GM23338 (cell line): Measurements from ENCODE around the gene LIFR. TPM values are rescaled to one million over a fixed set of nuclear protein-coding genes. Genes with fewer than 3 reads are reported as not detected.

Experiments used
- ATAC-seq: fragments of 200-7000 bp; cut with Tn5 transposase; 3 replicates; pipeline ENCODE4 v1.9.1; 2020
- DNase-seq: peaks from one replicate; pipeline ENCODE4 v3.0.0-alpha.2; 2015; ENCODE audit warnings: low spot score
- H2AFZ ChIP-seq: fragments of 200-600 bp; sonication (generic); 2 replicates; pipeline ENCODE4 v1.8.0; 2016; ENCODE audit warnings: antibody characterized with exemption, mild to moderate bottlenecking, moderate library complexity
- H3F3A ChIP-seq: fragments of 200-600 bp; sonication (generic); replicated peaks from 2 replicates; pipeline ENCODE4 v1.8.0; 2017; ENCODE audit warnings: antibody characterized with exemption, mixed run types, low read depth
- H3K27ac ChIP-seq: fragments of 200-600 bp; sonication (generic); 2 replicates; pipeline ENCODE4 v1.6.1; 2016; ENCODE audit warnings: low read depth
- H3K27me3 ChIP-seq: fragments of 200-600 bp; sonication (generic); 2 replicates; pipeline ENCODE4 v1.8.0; 2016; ENCODE audit warnings: mild to moderate bottlenecking, mixed run types, moderate library complexity; ENCODE audit not compliant: insufficient read depth
- H3K36me3 ChIP-seq: fragments of 200-600 bp; sonication (generic); 2 replicates; pipeline ENCODE4 v1.8.0; 2016; ENCODE audit warnings: mild to moderate bottlenecking; ENCODE audit not compliant: insufficient read depth
- H3K4me1 ChIP-seq: fragments of 200-600 bp; sonication (generic); 2 replicates; pipeline ENCODE4 v1.8.0; 2016; ENCODE audit warnings: mild to moderate bottlenecking, moderate library complexity; ENCODE audit not compliant: insufficient read depth
- H3K4me2 ChIP-seq: fragments of 200-600 bp; sonication (generic); 2 replicates; pipeline ENCODE4 v1.7.1; 2017; ENCODE audit warnings: mixed run types
- H3K4me3 ChIP-seq: fragments of 200-600 bp; sonication (generic); 2 replicates; pipeline ENCODE4 v1.6.1; 2016; ENCODE audit warnings: mixed run types
- H3K79me2 ChIP-seq: fragments of 200-600 bp; sonication (generic); replicated peaks from 2 replicates; pipeline ENCODE4 v1.8.0; 2017; ENCODE audit warnings: mild to moderate bottlenecking; ENCODE audit not compliant: insufficient read depth
- H3K9me2 ChIP-seq: fragments of 200-600 bp; sonication (generic); 2 replicates; pipeline ENCODE4 v1.8.0; 2017; ENCODE audit not compliant: insufficient read depth
- H4K20me1 ChIP-seq: fragments of 200-600 bp; sonication (generic); replicated peaks from 2 replicates; pipeline ENCODE4 v1.8.0; 2017; ENCODE audit warnings: mild to moderate bottlenecking; ENCODE audit not compliant: insufficient read depth
- H3K27ac Mint-ChIP-seq: 2 replicates; pipeline ENCODE4 v1.8.0; 2020; ENCODE audit warnings: inconsistent platforms, mild to moderate bottlenecking, moderate library complexity, mixed read lengths
- H3K27me3 Mint-ChIP-seq: 3 replicates; pipeline ENCODE4 v1.8.0; 2022; ENCODE audit warnings: low read depth, mild to moderate bottlenecking, moderate library complexity, mixed read lengths, inconsistent platforms; ENCODE audit not compliant: insufficient read depth, poor library complexity
- H3K36me3 Mint-ChIP-seq: 3 replicates; pipeline ENCODE4 v1.8.0; 2021; ENCODE audit warnings: low read depth, mild to moderate bottlenecking, inconsistent platforms, moderate library complexity, mixed read lengths
- H3K4me1 Mint-ChIP-seq: 3 replicates; pipeline ENCODE4 v1.8.0; 2020; ENCODE audit warnings: mild to moderate bottlenecking, inconsistent platforms, mixed read lengths
- H3K4me3 Mint-ChIP-seq: 3 replicates; pipeline ENCODE4 v1.8.0; 2021; ENCODE audit warnings: moderate library complexity, mild to moderate bottlenecking, inconsistent platforms, mixed read lengths
- H3K9me3 Mint-ChIP-seq: 3 replicates; pipeline ENCODE4 v1.8.0; 2020; ENCODE audit warnings: moderate library complexity, mild to moderate bottlenecking, inconsistent platforms, mixed read lengths
- CREB1 ChIP-seq: fragments of 250-450 bp; sonication (Bioruptor Pico); IDR thresholded peaks from 2 replicates; pipeline ENCODE4 v1.5.0; 2020; ENCODE audit warnings: low read depth, mild to moderate bottlenecking, moderate library complexity
- EZH2 ChIP-seq: fragments of 200-600 bp; sonication (generic); IDR thresholded peaks from one replicate; pipeline ENCODE4 v1.8.0; 2017; ENCODE audit warnings: antibody characterized with exemption, mild to moderate bottlenecking, low read depth; ENCODE audit not compliant: unreplicated experiment
- EZH2phosphoT487 ChIP-seq: fragments of 200-600 bp; sonication (generic); IDR thresholded peaks from one replicate; pipeline ENCODE4 v1.8.1; 2018; ENCODE audit warnings: antibody characterized with exemption; ENCODE audit not compliant: unreplicated experiment
- JUNB ChIP-seq: IDR thresholded peaks from one replicate; pipeline ENCODE4 v1.6.1; 2016; ENCODE audit warnings: antibody characterized with exemption; ENCODE audit not compliant: unreplicated experiment
- NANOG ChIP-seq: IDR thresholded peaks from 2 replicates; pipeline ENCODE4 v1.6.1; 2016; ENCODE audit warnings: antibody characterized with exemption, borderline replicate concordance
- POLR2AphosphoS5 ChIP-seq: IDR thresholded peaks from 2 replicates; pipeline ENCODE4 v1.6.1; 2016; ENCODE audit warnings: antibody characterized with exemption, low read depth
- STAT1 ChIP-seq: IDR thresholded peaks from one replicate; pipeline ENCODE4 v1.6.1; 2016; ENCODE audit warnings: antibody characterized with exemption; ENCODE audit not compliant: unreplicated experiment
- ZNF114 ChIP-seq: fragments of 250-450 bp; sonication (Bioruptor Pico); IDR thresholded peaks from 2 replicates; pipeline ENCODE4 v1.5.0; 2020; ENCODE audit warnings: mild to moderate bottlenecking, moderate library complexity
- ZNF331 ChIP-seq: fragments of 250-450 bp; sonication (Bioruptor Pico); IDR thresholded peaks from 2 replicates; pipeline ENCODE4 v1.5.0; 2020; ENCODE audit warnings: low read depth, mild to moderate bottlenecking, moderate library complexity
- ZNF462 ChIP-seq: fragments of 250-450 bp; sonication (Bioruptor Pico); IDR thresholded peaks from 2 replicates; pipeline ENCODE4 v1.5.0; 2020; ENCODE audit warnings: mild to moderate bottlenecking, moderate library complexity
- polyA plus RNA-seq: library from polyadenylated mRNA; unstranded; fragments of >200 nt; fragmentation: Nextera tagmentation; extraction: Ambion mirVana; gene quantifications from 2 replicates; pipeline ENCODE4 v1.2.1, GENCODE V29; 2016
- total RNA-seq: library from RNA; depleted of rRNA; stranded (reverse); fragments of >200 nt; shearing (Covaris generic); gene quantifications from 2 replicates; pipeline ENCODE4 v1.2.3, GENCODE V29; 2014
- TF ChIP-seq, protein P1 (sequence below): IDR thresholded peaks from 2 replicates; pipeline ENCODE4 v1.6.1; 2016; ENCODE audit warnings: antibody characterized with exemption
- TF ChIP-seq, protein P2 (sequence below), 2 experiments: fragments of 200-600 bp in 1 of 2; sonication (generic) in 1 of 2; conservative IDR thresholded peaks; 2 replicates each; pipeline versions ENCODE4 v1.5.1 to v1.6.1; 2016 to 2017; ENCODE audit warnings: antibody characterized with exemption in 2 of 2, low read depth in 2 of 2, mild to moderate bottlenecking in 2 of 2, moderate library complexity in 1 of 2
- TF ChIP-seq, protein P3 (sequence below): IDR thresholded peaks from one replicate; pipeline ENCODE4 v1.6.1; 2018; ENCODE audit warnings: antibody characterized with exemption; ENCODE audit not compliant: unreplicated experiment

The LIFR gene
- total and polyA plus RNA-seq, 2 experiments from 2014 or later, result 11.0 to 25.2 TPM

DNA sequence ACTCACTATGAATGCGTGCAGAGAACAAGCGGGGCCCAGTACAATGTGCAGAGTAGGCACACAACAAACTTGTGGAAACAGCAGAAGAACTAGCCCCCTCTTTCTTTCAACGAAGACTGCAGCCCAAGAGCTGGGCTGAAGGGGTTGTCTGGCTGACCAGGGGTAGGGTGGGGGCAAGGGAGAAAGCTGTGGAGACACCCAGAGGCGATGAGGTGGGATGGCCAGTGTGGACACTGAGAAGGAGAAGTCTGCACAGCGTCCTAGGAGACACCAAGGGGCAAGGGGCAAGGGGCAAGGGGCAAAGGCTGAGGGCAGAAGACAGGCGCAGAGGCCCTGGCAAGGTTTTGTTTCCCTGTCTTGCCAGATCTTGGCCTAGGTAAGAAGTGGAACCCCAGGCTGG, 62.3 kb downstream of the LIFR start:
- H3F3A ChIP-seq, result no peaks in the 10 kb centered on the region
- DNase-seq (no peak), ATAC-seq (no peak)
- H2AFZ ChIP-seq, result no peak overlapping the region
- Mint-ChIP-seq H3K4me3 (no peak overlapping the region), H3K4me1 (no peaks in the 10 kb centered on the region), H3K36me3 (no peaks in the 10 kb centered on the region; the same call in 2 of the 3 replicates), H3K27me3 (no peaks in the 10 kb centered on the region), H3K9me3 (no peaks in the 10 kb centered on the region), H3K27ac (no peak overlapping the region)
- no peaks in the 10 kb centered on the region for H3K9me2 ChIP-seq
- H4K20me1 ChIP-seq, result no peaks in the 10 kb centered on the region; the same call in 1 of the 2 replicates
- TF ChIP-seq, protein P1, sequence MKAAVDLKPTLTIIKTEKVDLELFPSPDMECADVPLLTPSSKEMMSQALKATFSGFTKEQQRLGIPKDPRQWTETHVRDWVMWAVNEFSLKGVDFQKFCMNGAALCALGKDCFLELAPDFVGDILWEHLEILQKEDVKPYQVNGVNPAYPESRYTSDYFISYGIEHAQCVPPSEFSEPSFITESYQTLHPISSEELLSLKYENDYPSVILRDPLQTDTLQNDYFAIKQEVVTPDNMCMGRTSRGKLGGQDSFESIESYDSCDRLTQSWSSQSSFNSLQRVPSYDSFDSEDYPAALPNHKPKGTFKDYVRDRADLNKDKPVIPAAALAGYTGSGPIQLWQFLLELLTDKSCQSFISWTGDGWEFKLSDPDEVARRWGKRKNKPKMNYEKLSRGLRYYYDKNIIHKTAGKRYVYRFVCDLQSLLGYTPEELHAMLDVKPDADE, result no peak
- TF ChIP-seq, protein P2, sequence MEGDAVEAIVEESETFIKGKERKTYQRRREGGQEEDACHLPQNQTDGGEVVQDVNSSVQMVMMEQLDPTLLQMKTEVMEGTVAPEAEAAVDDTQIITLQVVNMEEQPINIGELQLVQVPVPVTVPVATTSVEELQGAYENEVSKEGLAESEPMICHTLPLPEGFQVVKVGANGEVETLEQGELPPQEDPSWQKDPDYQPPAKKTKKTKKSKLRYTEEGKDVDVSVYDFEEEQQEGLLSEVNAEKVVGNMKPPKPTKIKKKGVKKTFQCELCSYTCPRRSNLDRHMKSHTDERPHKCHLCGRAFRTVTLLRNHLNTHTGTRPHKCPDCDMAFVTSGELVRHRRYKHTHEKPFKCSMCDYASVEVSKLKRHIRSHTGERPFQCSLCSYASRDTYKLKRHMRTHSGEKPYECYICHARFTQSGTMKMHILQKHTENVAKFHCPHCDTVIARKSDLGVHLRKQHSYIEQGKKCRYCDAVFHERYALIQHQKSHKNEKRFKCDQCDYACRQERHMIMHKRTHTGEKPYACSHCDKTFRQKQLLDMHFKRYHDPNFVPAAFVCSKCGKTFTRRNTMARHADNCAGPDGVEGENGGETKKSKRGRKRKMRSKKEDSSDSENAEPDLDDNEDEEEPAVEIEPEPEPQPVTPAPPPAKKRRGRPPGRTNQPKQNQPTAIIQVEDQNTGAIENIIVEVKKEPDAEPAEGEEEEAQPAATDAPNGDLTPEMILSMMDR (conservative IDR thresholded peaks at IDR 0.05; ENCODE audit: low read depth in 2 of 2), result no peak
- TF ChIP-seq EZH2 (no peak), ZNF462 (no peak), ZNF114 (CRISPR knock-in tag) (no peak), CREB1 (CRISPR knock-in tag) (no peak), EZH2phosphoT487 (no peak), NANOG (no peak), JUNB (no peak), POLR2AphosphoS5 (no peak), STAT1 (no peak), ZNF331 (CRISPR knock-in tag) (no peak)
- TF ChIP-seq, protein P3, sequence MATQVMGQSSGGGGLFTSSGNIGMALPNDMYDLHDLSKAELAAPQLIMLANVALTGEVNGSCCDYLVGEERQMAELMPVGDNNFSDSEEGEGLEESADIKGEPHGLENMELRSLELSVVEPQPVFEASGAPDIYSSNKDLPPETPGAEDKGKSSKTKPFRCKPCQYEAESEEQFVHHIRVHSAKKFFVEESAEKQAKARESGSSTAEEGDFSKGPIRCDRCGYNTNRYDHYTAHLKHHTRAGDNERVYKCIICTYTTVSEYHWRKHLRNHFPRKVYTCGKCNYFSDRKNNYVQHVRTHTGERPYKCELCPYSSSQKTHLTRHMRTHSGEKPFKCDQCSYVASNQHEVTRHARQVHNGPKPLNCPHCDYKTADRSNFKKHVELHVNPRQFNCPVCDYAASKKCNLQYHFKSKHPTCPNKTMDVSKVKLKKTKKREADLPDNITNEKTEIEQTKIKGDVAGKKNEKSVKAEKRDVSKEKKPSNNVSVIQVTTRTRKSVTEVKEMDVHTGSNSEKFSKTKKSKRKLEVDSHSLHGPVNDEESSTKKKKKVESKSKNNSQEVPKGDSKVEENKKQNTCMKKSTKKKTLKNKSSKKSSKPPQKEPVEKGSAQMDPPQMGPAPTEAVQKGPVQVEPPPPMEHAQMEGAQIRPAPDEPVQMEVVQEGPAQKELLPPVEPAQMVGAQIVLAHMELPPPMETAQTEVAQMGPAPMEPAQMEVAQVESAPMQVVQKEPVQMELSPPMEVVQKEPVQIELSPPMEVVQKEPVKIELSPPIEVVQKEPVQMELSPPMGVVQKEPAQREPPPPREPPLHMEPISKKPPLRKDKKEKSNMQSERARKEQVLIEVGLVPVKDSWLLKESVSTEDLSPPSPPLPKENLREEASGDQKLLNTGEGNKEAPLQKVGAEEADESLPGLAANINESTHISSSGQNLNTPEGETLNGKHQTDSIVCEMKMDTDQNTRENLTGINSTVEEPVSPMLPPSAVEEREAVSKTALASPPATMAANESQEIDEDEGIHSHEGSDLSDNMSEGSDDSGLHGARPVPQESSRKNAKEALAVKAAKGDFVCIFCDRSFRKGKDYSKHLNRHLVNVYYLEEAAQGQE, result no peak
- no peaks in the 10 kb centered on the region for H3K36me3 ChIP-seq
- H3K79me2 ChIP-seq, result no peaks in the 10 kb centered on the region
- no peak overlapping the region for H3K4me2 ChIP-seq
- H3K27ac ChIP-seq, result no peak overlapping the region
- no peak overlapping the region for H3K4me3 ChIP-seq
- H3K4me1 ChIP-seq, result no peaks in the 10 kb centered on the region
- H3K27me3 ChIP-seq, result no peaks in the 10 kb centered on the region
